Esophagus squamous epithelium (tissue), 5 donors: ENCODE data around the gene KCNG2. TPM values are rescaled to one million over a fixed set of nuclear protein-coding genes. Genes with fewer than 3 reads are reported as not detected.

Source experiments
- DNase-seq: peaks from one replicate; lab custom pipeline; 2025; lab: John Stamatoyannopoulos, UW
- H3K27ac ChIP-seq, 4 donors: fragments of 200-600 bp; sonication (generic); one replicate each; pipeline ENCODE4 v1.5.1; 2016 to 2019; ENCODE audit warnings: mild to moderate bottlenecking in 1 of 4
- H3K27me3 ChIP-seq, 4 donors: fragments of 200-600 bp; sonication (generic); 1 replicate in 3 of 4; 2 replicates in 1 of 4; pipeline versions ENCODE4 v1.5.1 to v1.6.0; 2017 to 2021; ENCODE audit warnings: antibody characterized with exemption in 1 of 4
- H3K36me3 ChIP-seq, 3 donors: fragments of 200-600 bp; sonication (generic); one replicate each; pipeline ENCODE4 v1.5.1; 2016 to 2019
- H3K4me1 ChIP-seq, 3 donors: fragments of 200-600 bp; sonication (generic); one replicate each; pipeline ENCODE4 v1.5.1; 2017 to 2019
- H3K4me3 ChIP-seq, 4 donors: fragments of 200-600 bp; sonication (generic); 1 replicate in 3 of 4; 2 replicates in 1 of 4; pipeline ENCODE4 v1.5.1; 2016 to 2019; ENCODE audit warnings: mild to moderate bottlenecking in 2 of 4, moderate library complexity in 1 of 4
- H3K9me3 ChIP-seq, 3 donors: fragments of 200-600 bp; sonication (generic); one replicate each; pipeline ENCODE4 v1.5.1; 2016 to 2019
- CTCF ChIP-seq, 6 experiments: fragments of 450-650 bp in 4 of 6; fragments of 200-600 bp in 2 of 6; sonication (generic) in 2 of 6; IDR thresholded peaks; one replicate each; pipeline ENCODE4 v1.5.1; 2016 to 2019; ENCODE audit warnings: antibody characterized with exemption in 6 of 6, mild to moderate bottlenecking in 4 of 6, moderate library complexity in 4 of 6
- POLR2A ChIP-seq, 4 donors: fragments of 450-650 bp; IDR thresholded peaks; one replicate each; pipeline ENCODE4 v1.6.1; 2017; ENCODE audit warnings: antibody characterized with exemption in 4 of 4, mild to moderate bottlenecking in 4 of 4, moderate library complexity in 3 of 4
- WGBS, 2 donors: methylation state at CpG; one replicate each; pipeline ENCODE4 v1.1.5; 2018; 5-methylcytosine and 5-hydroxymethylcytosine counted together
- intact Hi-C: fragments of 100-400 bp; cut with DNase I; formaldehyde crosslinking; loops from one replicate; pipeline ENCODE4 v1.15.0; 2022
- total RNA-seq, 4 donors: library from RNA; depleted of rRNA; stranded (reverse); fragments of >200 nt; gene quantifications; one replicate each; pipeline ENCODE4 v1.1.0, GENCODE V29; 2016
- donor health status: DM: yes; HTN: yes; CAD: no.

KCNG2 gene
- total RNA-seq, 4 donors from 2014 or later: 0.19 TPM; not detected in 3

GRCh38 chr18:79869591-79870300 lies 72.0 kb downstream of the KCNG2 start:
- DNase-seq: no peak
- H3K27me3 ChIP-seq: peaks cover 0 to 40% (median 0%) of the 10 kb centered on the region in 4 donors
- no peaks in the 10 kb centered on the region for H3K9me3 ChIP-seq
- TF ChIP-seq CTCF (IDR thresholded peaks at IDR 0.05): no peak
- TF ChIP-seq POLR2A (IDR thresholded peaks at IDR 0.05): no peak
- WGBS, 2 donors: 77 to 88% methylated on average over 14 to 17 of the region's 32 CpGs
- no peak overlapping the region for H3K4me3 ChIP-seq
- intact Hi-C loops: no loop called here
- H3K27ac ChIP-seq: no peak overlapping the region
- no peaks in the 10 kb centered on the region for H3K36me3 ChIP-seq
- peaks cover 0 to 7% (median 0%) of the 10 kb centered on the region in 3 donors for H3K4me1 ChIP-seq

- TF ChIP-seq POLR2A (IDR thresholded peaks at IDR 0.05) (no peak), CTCF (IDR thresholded peaks at IDR 0.05) (no peak)
- H3K36me3 ChIP-seq: no peaks in the 10 kb centered on the region
- no peaks in the 10 kb centered on the region for H3K9me3 ChIP-seq
- peaks cover 0 to 43% (median 0%) of the 10 kb centered on the region in 4 donors for H3K27me3 ChIP-seq
- peaks cover 0 to 10% (median 0%) of the 10 kb centered on the region in 3 donors for H3K4me1 ChIP-seq
- no peak overlapping the region for H3K27ac ChIP-seq
- no peak for DNase-seq
- no peak overlapping the region for H3K4me3 ChIP-seq
- WGBS, 2 donors: 42 to 56% methylated on average over 6 to 14 of the region's 19 CpGs
- intact Hi-C loops: no loop called here
Observed at GRCh38 chr18:79870301-79871025, 72.7 kb downstream of the KCNG2 start.

- no peak for DNase-seq
- H3K4me1 ChIP-seq: peaks cover 0 to 15% (median 0%) of the 10 kb centered on the region in 3 donors
- no peaks in the 10 kb centered on the region for H3K9me3 ChIP-seq
- H3K27me3 ChIP-seq: peaks cover 0 to 49% (median 0%) of the 10 kb centered on the region in 4 donors
- no peaks in the 10 kb centered on the region for H3K36me3 ChIP-seq
- TF ChIP-seq POLR2A (IDR thresholded peaks at IDR 0.05) (no peak), CTCF (IDR thresholded peaks at IDR 0.05) (no peak)
- no peak overlapping the region for H3K4me3 ChIP-seq
- WGBS, 2 donors: 100% methylated on average over 3 of the region's 17 CpGs; no CpG with 5 or more reads in 1 of the 2 donors
- H3K27ac ChIP-seq: no peak overlapping the region
- intact Hi-C loops: no loop called here
Observed at GRCh38 chr18:79871026-79871390, 73.3 kb downstream of the KCNG2 start.

GRCh38 chr18:79871481-79872091 lies 73.8 kb downstream of the KCNG2 start:
- Histone ChIP-seq H3K27ac (no peak overlapping the region), H3K4me3 (no peak overlapping the region), H3K27me3 (peaks cover 0 to 55% (median 0%) of the 10 kb centered on the region in 4 donors), H3K9me3 (no peaks in the 10 kb centered on the region), H3K36me3 (no peaks in the 10 kb centered on the region), H3K4me1 (peaks cover 1 to 21% (median 4%) of the 10 kb centered on the region in 3 donors)
- 40 to 61% methylated on average over 1 to 5 of the region's 33 CpGs for WGBS, 2 donors
- DNase-seq: no peak
- intact Hi-C loops: no loop called here
- TF ChIP-seq POLR2A (IDR thresholded peaks at IDR 0.05) (no peak), CTCF (IDR thresholded peaks at IDR 0.05) (no peak)
